OCI-LY3 (cell line): Measurements from ENCODE around the gene BRPF3.

ENCODE experiments used
- EZH2phosphoT487 ChIP-seq: fragments of 200-600 bp; shearing (Covaris generic); IDR thresholded peaks from 2 replicates; pipeline ENCODE4 v1.6.1; 2018; ENCODE audit warnings: antibody characterized with exemption, mixed run types, low read depth
- TF ChIP-seq, protein P1 (sequence below): fragments of 200-600, 300-600 bp; sonication (generic); IDR thresholded peaks from 2 replicates; pipeline ENCODE4 v1.5.1; 2014; ENCODE audit warnings: antibody characterized with exemption, low read length, low read depth

DNA sequence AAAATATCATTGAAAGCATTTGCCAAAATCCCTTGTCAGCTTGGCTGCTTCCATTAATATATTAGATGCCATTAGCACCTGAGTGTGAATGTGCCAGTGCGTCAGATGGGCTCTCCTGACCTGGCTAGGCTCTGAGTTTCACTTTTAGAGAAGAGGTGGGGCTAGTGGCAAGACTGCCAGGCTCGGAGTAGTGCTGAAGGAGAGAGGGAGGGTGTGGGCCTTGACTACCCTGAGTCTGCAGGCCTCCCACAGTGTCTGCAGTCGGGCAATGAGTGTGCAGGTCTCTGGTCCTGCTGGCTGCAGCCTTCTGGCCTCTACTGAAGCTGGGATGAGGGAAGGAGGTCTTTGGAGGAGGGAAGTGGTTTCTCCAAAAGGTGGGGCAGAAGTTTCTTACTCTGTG lies 38.8 kb downstream of the BRPF3 start:
- TF ChIP-seq, protein P1, sequence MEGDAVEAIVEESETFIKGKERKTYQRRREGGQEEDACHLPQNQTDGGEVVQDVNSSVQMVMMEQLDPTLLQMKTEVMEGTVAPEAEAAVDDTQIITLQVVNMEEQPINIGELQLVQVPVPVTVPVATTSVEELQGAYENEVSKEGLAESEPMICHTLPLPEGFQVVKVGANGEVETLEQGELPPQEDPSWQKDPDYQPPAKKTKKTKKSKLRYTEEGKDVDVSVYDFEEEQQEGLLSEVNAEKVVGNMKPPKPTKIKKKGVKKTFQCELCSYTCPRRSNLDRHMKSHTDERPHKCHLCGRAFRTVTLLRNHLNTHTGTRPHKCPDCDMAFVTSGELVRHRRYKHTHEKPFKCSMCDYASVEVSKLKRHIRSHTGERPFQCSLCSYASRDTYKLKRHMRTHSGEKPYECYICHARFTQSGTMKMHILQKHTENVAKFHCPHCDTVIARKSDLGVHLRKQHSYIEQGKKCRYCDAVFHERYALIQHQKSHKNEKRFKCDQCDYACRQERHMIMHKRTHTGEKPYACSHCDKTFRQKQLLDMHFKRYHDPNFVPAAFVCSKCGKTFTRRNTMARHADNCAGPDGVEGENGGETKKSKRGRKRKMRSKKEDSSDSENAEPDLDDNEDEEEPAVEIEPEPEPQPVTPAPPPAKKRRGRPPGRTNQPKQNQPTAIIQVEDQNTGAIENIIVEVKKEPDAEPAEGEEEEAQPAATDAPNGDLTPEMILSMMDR = no peak
- TF ChIP-seq EZH2phosphoT487 = no peak
